Transverse colon (tissue), 4 donors: Measurements from ENCODE around the gene ARL16. TPM values are rescaled to one million over a fixed set of nuclear protein-coding genes. Genes with fewer than 3 reads are reported as not detected.

Experiments used
- DNase-seq: peaks from one replicate; pipeline ENCODE4 v3.0.0-alpha.2; 2019
- H3K27ac ChIP-seq, 4 donors: fragments of 200-600 bp; sonication (generic); 2 replicates each; pipeline ENCODE4 v1.5.1; 2016 to 2018; ENCODE audit warnings: inconsistent platforms in 4 of 4
- H3K27me3 ChIP-seq: fragments of 200-600 bp; sonication (generic); 2 replicates; pipeline ENCODE4 v1.5.1; 2017; ENCODE audit warnings: inconsistent platforms
- H3K36me3 ChIP-seq, 4 donors: fragments of 200-600 bp; sonication (generic); 2 replicates each; pipeline ENCODE4 v1.5.1; 2017 to 2019; ENCODE audit warnings: inconsistent platforms in 4 of 4
- H3K4me1 ChIP-seq, 4 donors: fragments of 200-600 bp; sonication (generic); 2 replicates each; pipeline ENCODE4 v1.5.1; 2017 to 2020; ENCODE audit warnings: inconsistent platforms in 4 of 4
- H3K4me3 ChIP-seq, 4 donors: fragments of 200-600 bp; sonication (generic); 1 replicate in 1 of 4; 2 replicates in 3 of 4; pipeline versions ENCODE4 v1.5.1 to v1.6.1; 2017 to 2019; ENCODE audit warnings: inconsistent platforms in 4 of 4
- H3K9me3 ChIP-seq, 2 donors: fragments of 200-600 bp; sonication (generic); 2 replicates each; pipeline ENCODE4 v1.5.1; 2017 to 2019; ENCODE audit warnings: inconsistent platforms in 2 of 2
- EP300 ChIP-seq: sonication (generic); formaldehyde crosslinking; IDR thresholded peaks from one replicate; pipeline ENCODE4 v1.6.1; 2017; ENCODE audit warnings: antibody characterized with exemption, low read depth
- POLR2A ChIP-seq: fragments of 450-650 bp; IDR thresholded peaks from one replicate; pipeline ENCODE4 v1.6.1; 2016; ENCODE audit warnings: antibody characterized with exemption, mild to moderate bottlenecking, moderate library complexity
- POLR2AphosphoS5 ChIP-seq, 3 donors: sonication (generic); formaldehyde crosslinking; IDR thresholded peaks; one replicate each; pipeline ENCODE4 v1.6.1; 2016; ENCODE audit warnings: antibody characterized with exemption in 3 of 3
- WGBS, 2 donors: methylation state at CpG; one replicate each; pipeline ENCODE4 v1.1.5; 2018; ENCODE audit warnings: low coverage in 1 of 2; 5-methylcytosine and 5-hydroxymethylcytosine counted together
- in situ Hi-C, 4 donors: fragments of 200-750 bp; cut with MboI; loops; one replicate each; pipeline versions ENCODE4 v1.15.0 to v1.15.1; 2017; ENCODE audit warnings: low sequenced_read_pairs in 3 of 4, low pct_ligation_motif_present in 1 of 4, low pct_unique_long_range_greater_than_20kb in 1 of 4
- intact Hi-C: fragments of 100-400 bp; cut with DNase I; formaldehyde crosslinking; loops from one replicate; pipeline ENCODE4 v1.15.1; 2023; ENCODE audit warnings: low total_unique reads
- total RNA-seq, 4 donors: library from RNA; depleted of rRNA; stranded (reverse); fragments of >200 nt; gene quantifications; one replicate each; pipeline ENCODE4 v1.1.0, GENCODE V29; 2016
- TF ChIP-seq, protein P1 (sequence below), 5 experiments: fragments of 200-600 bp in 3 of 5; fragments of 450-650 bp in 2 of 5; sonication (generic) in 3 of 5; IDR thresholded peaks; 1 replicate in 2 of 5; 2 replicates in 3 of 5; pipeline ENCODE4 v1.5.1; 2016 to 2017; ENCODE audit warnings: antibody characterized with exemption in 5 of 5, inconsistent platforms in 3 of 5, mild to moderate bottlenecking in 2 of 5, moderate library complexity in 1 of 5

Gene ARL16, protein sequence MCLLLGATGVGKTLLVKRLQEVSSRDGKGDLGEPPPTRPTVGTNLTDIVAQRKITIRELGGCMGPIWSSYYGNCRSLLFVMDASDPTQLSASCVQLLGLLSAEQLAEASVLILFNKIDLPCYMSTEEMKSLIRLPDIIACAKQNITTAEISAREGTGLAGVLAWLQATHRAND
- total RNA-seq: 10 to 100 TPM; 16.3 to 52.0 (median 33.1) TPM

DNA sequence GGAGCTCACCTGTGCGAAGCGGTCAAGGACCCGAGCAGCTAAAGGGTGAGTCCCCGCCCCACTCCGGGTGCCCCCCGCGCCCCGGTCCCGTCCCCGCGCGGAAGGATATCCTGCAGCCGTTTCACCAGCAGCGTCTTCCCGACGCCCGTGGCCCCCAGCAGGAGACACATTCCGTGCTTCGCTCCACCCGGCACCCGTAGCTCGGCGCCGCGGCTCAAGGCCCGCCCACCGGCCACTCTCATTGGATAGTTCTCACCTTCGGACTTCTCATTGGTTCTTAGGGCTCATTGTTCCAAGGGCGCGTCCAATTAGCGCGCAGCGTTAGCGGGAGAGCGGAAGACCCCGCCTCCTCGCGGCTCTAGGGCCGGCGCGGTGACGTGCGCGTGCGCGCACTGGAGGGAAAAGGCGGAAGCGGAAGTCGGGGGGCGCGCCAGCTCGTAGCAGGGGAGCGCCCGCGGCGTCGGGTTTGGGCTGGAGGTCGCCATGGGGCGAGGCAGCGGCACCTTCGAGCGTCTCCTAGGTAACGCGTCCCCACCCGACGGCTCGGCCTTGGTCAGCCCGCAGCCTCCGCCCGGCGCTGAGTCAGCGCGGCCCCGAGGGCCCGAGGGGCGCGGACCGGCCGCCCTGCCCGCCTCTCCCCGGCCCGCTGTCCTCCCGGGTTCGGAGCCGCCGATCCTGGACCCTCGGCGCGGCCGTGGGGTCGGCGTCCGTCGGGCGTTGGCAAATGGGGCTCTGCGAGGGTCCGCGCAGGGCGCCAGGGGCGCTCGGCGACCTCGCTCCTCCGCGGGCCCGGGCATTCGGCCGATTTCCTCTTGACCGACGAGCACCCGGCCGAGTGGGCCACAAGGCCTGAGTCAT, at the start of gene ARL16, which contains the start of gene HGS:
ARL16 (minus strand) TSS at position 214 of the 858 bp plus-strand sequence; CDS start at position 170, 44 bp downstream.
HGS (plus strand) TSS at position 428 of the 858 bp plus-strand sequence; CDS start at position 484, 56 bp downstream.
- in situ Hi-C loops: no loop called here
- 1% methylated on average over 78 of the region's 112 CpGs; no CpG with 5 or more reads in 1 of the 2 donors for WGBS, 2 donors
- intact Hi-C loops: no loop called here
- Histone ChIP-seq H3K9me3 (no peaks in the 10 kb centered on the region), H3K27ac (peak within 1 kb of the TSS; percentile 79 to 94 (median 92)), H3K4me1 (peaks cover 19 to 28% (median 21%) of the 10 kb centered on the region in 4 donors), H3K4me3 (peak within 1 kb of the TSS; percentile 95 to 99 (median 98)), H3K27me3 (no peaks in the 10 kb centered on the region), H3K36me3 (peaks cover 0 to 11% (median 3%) of the 10 kb centered on the region in 4 donors)
- TF ChIP-seq, protein P1, sequence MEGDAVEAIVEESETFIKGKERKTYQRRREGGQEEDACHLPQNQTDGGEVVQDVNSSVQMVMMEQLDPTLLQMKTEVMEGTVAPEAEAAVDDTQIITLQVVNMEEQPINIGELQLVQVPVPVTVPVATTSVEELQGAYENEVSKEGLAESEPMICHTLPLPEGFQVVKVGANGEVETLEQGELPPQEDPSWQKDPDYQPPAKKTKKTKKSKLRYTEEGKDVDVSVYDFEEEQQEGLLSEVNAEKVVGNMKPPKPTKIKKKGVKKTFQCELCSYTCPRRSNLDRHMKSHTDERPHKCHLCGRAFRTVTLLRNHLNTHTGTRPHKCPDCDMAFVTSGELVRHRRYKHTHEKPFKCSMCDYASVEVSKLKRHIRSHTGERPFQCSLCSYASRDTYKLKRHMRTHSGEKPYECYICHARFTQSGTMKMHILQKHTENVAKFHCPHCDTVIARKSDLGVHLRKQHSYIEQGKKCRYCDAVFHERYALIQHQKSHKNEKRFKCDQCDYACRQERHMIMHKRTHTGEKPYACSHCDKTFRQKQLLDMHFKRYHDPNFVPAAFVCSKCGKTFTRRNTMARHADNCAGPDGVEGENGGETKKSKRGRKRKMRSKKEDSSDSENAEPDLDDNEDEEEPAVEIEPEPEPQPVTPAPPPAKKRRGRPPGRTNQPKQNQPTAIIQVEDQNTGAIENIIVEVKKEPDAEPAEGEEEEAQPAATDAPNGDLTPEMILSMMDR (IDR thresholded peaks at IDR 0.05): no peak
- TF ChIP-seq POLR2A (peak; percentile 75), EP300 (no peak), POLR2AphosphoS5 (IDR thresholded peaks at IDR 0.05) (peak; percentile 68 to 87 (median 85))
- DNase-seq: peak; percentile 99

DNA sequence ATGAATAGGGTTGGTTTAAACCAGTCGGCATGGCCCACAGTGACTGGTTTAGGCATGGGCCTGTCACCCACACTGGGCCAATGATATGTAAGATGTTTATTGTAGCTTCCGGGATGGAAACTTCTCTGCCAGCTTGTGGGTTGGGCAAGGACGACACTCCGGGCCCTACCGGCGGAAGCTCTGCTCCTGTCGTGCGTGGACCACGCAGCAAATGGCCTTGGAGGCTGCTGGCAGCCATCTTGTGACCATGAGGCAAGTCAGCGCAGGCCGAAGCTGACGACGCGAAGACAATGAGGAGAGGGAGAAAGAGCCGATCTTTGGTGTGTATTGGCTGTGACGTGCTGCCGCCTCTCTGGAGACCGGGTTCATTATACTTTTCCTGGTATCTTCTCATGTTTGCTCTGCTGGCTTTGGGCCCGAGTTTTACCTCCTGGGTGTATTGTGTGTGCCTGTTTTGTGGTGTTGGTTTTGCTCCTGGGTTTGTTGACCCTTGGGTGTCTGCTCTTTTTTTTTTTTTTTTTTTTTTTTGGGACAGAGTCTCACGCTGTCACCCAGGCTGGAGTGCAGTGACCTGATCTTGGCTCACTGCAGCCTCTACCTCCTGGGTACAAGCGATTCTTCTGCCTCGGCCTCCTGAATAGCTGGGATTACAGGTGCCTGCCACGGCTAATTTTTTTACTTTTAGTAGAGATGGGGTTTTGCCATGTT, 43.9 kb upstream of the ARL16 start:
- DNase-seq: peak; percentile 78
- Histone ChIP-seq H3K4me1 (peaks cover 7 to 21% (median 18%) of the 10 kb centered on the region in 4 donors), H3K9me3 (no peaks in the 10 kb centered on the region), H3K4me3 (no peak overlapping the region), H3K27ac (peak overlapping the region; percentile 58 to 81 (median 65)), H3K27me3 (peaks cover 23% of the 10 kb centered on the region), H3K36me3 (no peaks in the 10 kb centered on the region)
- TF ChIP-seq POLR2A: peak; percentile 29
- no peak for TF ChIP-seq EP300
- TF ChIP-seq, protein P1 (IDR thresholded peaks at IDR 0.05): peak in 1 of 5 experiments; percentile 21
- TF ChIP-seq POLR2AphosphoS5 (IDR thresholded peaks at IDR 0.05): peak in 1 of 3 donors; percentile 68
- in situ Hi-C loops (no loop called here), intact Hi-C loops (no loop called here)
- WGBS, 2 donors: 57% methylated on average over 23 of the region's 23 CpGs; no CpG with 5 or more reads in 1 of the 2 donors

DNA sequence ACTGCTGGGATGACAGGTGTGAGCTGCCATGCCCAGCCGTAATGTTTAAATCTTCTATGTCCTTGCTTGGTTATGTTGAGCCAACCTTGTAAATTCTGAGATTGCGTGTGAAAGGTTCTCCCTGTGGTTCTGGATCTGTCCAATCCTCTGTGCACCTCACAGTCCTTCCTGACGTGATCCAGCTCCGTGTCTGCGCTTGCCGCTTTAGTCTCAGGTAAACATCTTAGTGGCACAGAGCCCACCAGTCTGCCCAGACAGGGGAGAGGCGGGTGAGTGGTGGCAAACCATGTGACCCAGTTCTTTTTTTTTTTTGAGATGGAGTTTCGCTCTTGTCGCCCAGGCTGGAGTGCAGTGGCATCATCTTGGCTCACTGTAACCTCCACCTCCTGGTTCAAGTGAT, 42.4 kb upstream of the ARL16 start:
- no peak for DNase-seq
- H3K36me3 ChIP-seq: no peaks in the 10 kb centered on the region
- H3K27me3 ChIP-seq: peaks cover 18% of the 10 kb centered on the region
- peaks cover 12 to 32% (median 28%) of the 10 kb centered on the region in 4 donors for H3K4me1 ChIP-seq
- H3K4me3 ChIP-seq: no peak overlapping the region
- intact Hi-C loops: no loop called here
- WGBS, 2 donors: 40% methylated on average over 1 to 9 of the region's 9 CpGs
- TF ChIP-seq, protein P1 (IDR thresholded peaks at IDR 0.05): no peak
- TF ChIP-seq EP300 (no peak), POLR2AphosphoS5 (IDR thresholded peaks at IDR 0.05) (no peak), POLR2A (no peak)
- no peaks in the 10 kb centered on the region for H3K9me3 ChIP-seq
- in situ Hi-C loops: no loop called here
- no peak overlapping the region for H3K27ac ChIP-seq
